ENCODE results near the gene CAMTA2. TPM values are rescaled to one million over a fixed set of nuclear protein-coding genes. Genes with fewer than 3 reads are reported as not detected.
"Not testable (repeated sequence)": the region's sequence is repeated elsewhere in the genome, so short reads cannot be mapped to it uniquely, and the experiment has no call there.

CAMTA2 gene
- polyA plus RNA-seq, 3 donors = 7.1 to 88.9 (median 7.6) TPM

DNA sequence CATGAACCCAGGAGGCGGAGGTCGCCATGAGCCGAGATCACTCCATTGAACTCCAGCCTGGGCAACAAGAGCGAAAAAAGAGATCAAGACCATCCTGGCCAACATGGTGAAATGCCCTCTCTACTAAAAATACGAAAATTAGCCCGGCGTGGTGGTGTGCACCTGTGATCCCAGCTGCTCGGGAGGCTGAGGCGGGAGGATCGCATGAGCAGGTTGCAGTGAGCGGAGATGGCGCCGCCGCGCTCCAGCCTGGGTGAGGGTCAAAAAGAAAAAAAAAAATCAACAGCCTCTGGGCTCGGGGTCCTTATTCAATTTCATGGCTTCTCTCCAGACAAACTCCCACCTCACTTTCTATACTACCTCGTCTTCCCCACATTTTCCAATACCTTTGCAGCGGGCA is 58.6 kb downstream of the CAMTA2 start:
- peaks cover 23% of the 10 kb centered on the region in 2 donors for H3K4me1 ChIP-seq (ENCODE audit: control insufficient read depth in 1 of 2, insufficient read depth in 2 of 2, low read length in 2 of 2)
- Mint-ChIP-seq H3K36me3 (peaks cover 11 to 16% of the 10 kb centered on the region in 2 donors), H3K4me3 (no peak overlapping the region), H3K27ac (no peak overlapping the region), H3K4me1 (peaks cover 27% of the 10 kb centered on the region), H3K9me3 (no peaks in the 10 kb centered on the region), H3K27me3 (ENCODE audit: low read depth in 3 of 3) (peaks cover 5 to 12% (median 9%) of the 10 kb centered on the region in 3 donors)
- H4K20me1 ChIP-seq (ENCODE audit: insufficient read depth, low read length) = no peaks in the 10 kb centered on the region
- no peaks in the 10 kb centered on the region for H3K36me3 ChIP-seq (replicated peaks in 1 of 2; ENCODE audit: control insufficient read depth in 1 of 2, insufficient read depth in 2 of 2, low read length in 2 of 2)
- H3K9me3 ChIP-seq (replicated peaks in 1 of 2; ENCODE audit: control insufficient read depth in 1 of 2, insufficient read depth in 1 of 2, low read length in 2 of 2) = no peaks in the 10 kb centered on the region
- H3K4me3 ChIP-seq (replicated peaks in 1 of 3; ENCODE audit: low read depth in 2 of 3, low read length in 3 of 3) = no peak overlapping the region
- no peak overlapping the region for H2AFZ ChIP-seq (ENCODE audit: insufficient read depth, low read depth, low read length, poor library complexity, severe bottlenecking)
- H3K9ac ChIP-seq (ENCODE audit: insufficient read depth, low read length, poor library complexity, severe bottlenecking) = no peak overlapping the region
- H3K27me3 ChIP-seq (ENCODE audit: control insufficient read depth in 2 of 2, insufficient read depth in 2 of 2, low read length in 2 of 2) = no peaks in the 10 kb centered on the region
- no peak overlapping the region for H3K27ac ChIP-seq (ENCODE audit: low read depth in 1 of 2, low read length in 2 of 2)
- intact Hi-C loops (cut with micrococcal nuclease) = no loop called here
- 98% methylated on average over 15 of the region's 18 CpGs for WGBS (ENCODE audit: insufficient coverage)
- H3K79me2 ChIP-seq (ENCODE audit: insufficient read depth, low read length) = no peaks in the 10 kb centered on the region
- DNase-seq = no peak
- no peak overlapping the region for H3K4me2 ChIP-seq (replicated peaks; ENCODE audit: extremely low read depth, low read length, poor library complexity, severe bottlenecking)
- TF ChIP-seq, protein P1, sequence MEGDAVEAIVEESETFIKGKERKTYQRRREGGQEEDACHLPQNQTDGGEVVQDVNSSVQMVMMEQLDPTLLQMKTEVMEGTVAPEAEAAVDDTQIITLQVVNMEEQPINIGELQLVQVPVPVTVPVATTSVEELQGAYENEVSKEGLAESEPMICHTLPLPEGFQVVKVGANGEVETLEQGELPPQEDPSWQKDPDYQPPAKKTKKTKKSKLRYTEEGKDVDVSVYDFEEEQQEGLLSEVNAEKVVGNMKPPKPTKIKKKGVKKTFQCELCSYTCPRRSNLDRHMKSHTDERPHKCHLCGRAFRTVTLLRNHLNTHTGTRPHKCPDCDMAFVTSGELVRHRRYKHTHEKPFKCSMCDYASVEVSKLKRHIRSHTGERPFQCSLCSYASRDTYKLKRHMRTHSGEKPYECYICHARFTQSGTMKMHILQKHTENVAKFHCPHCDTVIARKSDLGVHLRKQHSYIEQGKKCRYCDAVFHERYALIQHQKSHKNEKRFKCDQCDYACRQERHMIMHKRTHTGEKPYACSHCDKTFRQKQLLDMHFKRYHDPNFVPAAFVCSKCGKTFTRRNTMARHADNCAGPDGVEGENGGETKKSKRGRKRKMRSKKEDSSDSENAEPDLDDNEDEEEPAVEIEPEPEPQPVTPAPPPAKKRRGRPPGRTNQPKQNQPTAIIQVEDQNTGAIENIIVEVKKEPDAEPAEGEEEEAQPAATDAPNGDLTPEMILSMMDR (IDR thresholded peaks at IDR 0.05) = no peak

DNA sequence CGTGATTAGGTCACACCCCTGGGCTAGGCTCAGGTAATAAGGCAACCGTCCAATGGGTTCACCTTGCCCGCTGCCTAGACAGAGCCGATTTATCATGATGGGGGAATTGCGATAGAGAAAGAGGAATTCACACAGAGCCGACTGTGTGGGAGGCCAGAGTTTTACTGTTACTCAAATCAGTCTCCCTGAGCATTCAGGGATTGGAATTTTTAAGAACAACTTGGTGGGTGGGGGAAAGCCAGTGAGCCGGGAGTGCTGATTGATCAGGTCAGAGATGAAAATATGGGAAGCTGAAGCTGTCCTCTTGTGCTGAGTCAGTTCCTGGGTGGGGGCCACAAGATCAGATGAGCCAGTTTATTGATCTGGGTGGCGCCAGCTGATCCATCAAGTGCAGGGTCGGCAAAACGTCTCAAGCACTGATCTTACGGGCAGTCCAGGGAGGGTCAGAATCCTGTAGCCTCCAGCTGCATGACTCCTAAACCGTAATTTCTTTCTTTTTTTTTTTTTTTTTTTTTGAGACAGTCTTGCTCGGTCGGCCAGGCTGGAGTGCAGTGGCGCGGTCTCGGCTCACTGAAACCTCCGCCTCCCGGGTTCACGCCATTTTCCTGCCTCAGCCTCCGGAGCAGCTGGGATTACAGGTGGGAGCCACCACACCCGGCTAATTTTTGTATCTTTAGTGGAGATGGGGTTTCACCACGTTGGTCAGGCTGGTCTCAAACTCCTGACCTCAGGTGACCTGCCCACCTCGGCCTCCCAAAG is 60.7 kb downstream of the CAMTA2 start:
- H3K4me2 ChIP-seq (replicated peaks; ENCODE audit: extremely low read depth, low read length, poor library complexity, severe bottlenecking); H3K4me1 ChIP-seq (ENCODE audit: control insufficient read depth in 1 of 2, insufficient read depth in 2 of 2, low read length in 2 of 2); H3K27me3 ChIP-seq (ENCODE audit: control insufficient read depth in 2 of 2, insufficient read depth in 2 of 2, low read length in 2 of 2); DNase-seq; H3K27me3 Mint-ChIP-seq (ENCODE audit: low read depth in 3 of 3); H3K9ac ChIP-seq (ENCODE audit: insufficient read depth, low read length, poor library complexity, severe bottlenecking); intact Hi-C loops (cut with micrococcal nuclease); H3K27ac Mint-ChIP-seq; H3K36me3 ChIP-seq (replicated peaks in 1 of 2; ENCODE audit: control insufficient read depth in 1 of 2, insufficient read depth in 2 of 2, low read length in 2 of 2); H3K4me1 Mint-ChIP-seq; H3K27ac ChIP-seq (ENCODE audit: low read depth in 1 of 2, low read length in 2 of 2); H4K20me1 ChIP-seq (ENCODE audit: insufficient read depth, low read length); H3K79me2 ChIP-seq (ENCODE audit: insufficient read depth, low read length); H3K4me3 ChIP-seq (replicated peaks in 1 of 3; ENCODE audit: low read depth in 2 of 3, low read length in 3 of 3); H3K9me3 ChIP-seq (replicated peaks in 1 of 2; ENCODE audit: control insufficient read depth in 1 of 2, insufficient read depth in 1 of 2, low read length in 2 of 2); H3K4me3 Mint-ChIP-seq; H2AFZ ChIP-seq (ENCODE audit: insufficient read depth, low read depth, low read length, poor library complexity, severe bottlenecking); H3K9me3 Mint-ChIP-seq: not testable (repeated sequence)
- 95% methylated on average over 12 of the region's 24 CpGs for WGBS (ENCODE audit: insufficient coverage)
- peaks cover 11 to 16% of the 10 kb centered on the region in 2 donors for H3K36me3 Mint-ChIP-seq
